ENCODE data around the gene FLVCR1. TPM values are rescaled to one million over a fixed set of nuclear protein-coding genes. Genes with fewer than 3 reads are reported as not detected.
"Not testable (repeated sequence)": the region's sequence is repeated elsewhere in the genome, so short reads cannot be mapped to it uniquely, and the experiment has no call there.

Gene FLVCR1
- total RNA-seq, 1 experiment from 2014 or later = 30.8 TPM

DNA sequence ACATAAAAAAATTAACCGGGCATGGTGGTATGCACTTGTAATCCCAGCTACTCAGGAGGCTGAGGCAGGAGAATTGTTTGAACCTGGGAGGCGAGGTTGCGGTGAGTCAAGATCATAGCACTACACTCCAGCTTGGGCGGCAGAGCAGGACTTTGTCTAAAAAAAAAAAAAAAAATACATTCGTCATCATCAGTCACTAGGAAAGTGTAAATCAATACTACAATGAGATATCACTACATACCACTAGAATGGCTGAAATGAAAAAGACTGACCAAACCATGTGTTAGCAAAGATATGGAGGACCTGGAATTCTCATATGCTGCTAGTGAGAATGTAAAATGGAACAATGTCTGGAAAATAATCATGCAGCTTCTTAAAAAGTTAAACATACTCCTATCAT lies 19.9 kb upstream of the FLVCR1 start:
- H3K27ac Mint-ChIP-seq (ENCODE audit: unreplicated experiment) = no peak overlapping the region
- CTCF ChIA-PET = no interaction called here

GRCh38 chr1:212844521-212844920 lies 13.6 kb upstream of the FLVCR1 start:
- H3K4me1 Mint-ChIP-seq (ENCODE audit: low read depth, unreplicated experiment); H3K27ac Mint-ChIP-seq (ENCODE audit: unreplicated experiment); DNase-seq; H3K27me3 Mint-ChIP-seq (ENCODE audit: insufficient read depth, unreplicated experiment); H3K36me3 ChIP-seq (ENCODE audit: control insufficient read depth, insufficient read depth, low read length); H3K4me3 Mint-ChIP-seq (ENCODE audit: unreplicated experiment); H3K9me3 Mint-ChIP-seq (ENCODE audit: unreplicated experiment); H3K27me3 ChIP-seq (replicated peaks; ENCODE audit: control insufficient read depth, insufficient read depth, low read length); H3K4me1 ChIP-seq; intact Hi-C loops (cut with micrococcal nuclease; ENCODE audit: unreplicated experiment); H3K9me3 ChIP-seq; POLR2A ChIA-PET; H3K4me3 ChIP-seq (ENCODE audit: low read depth, low read length); BruUV-seq (replicated peaks); CTCF ChIA-PET; H3K36me3 Mint-ChIP-seq (ENCODE audit: insufficient read depth, unreplicated experiment): not testable (repeated sequence)

More for the DNA sequence above, 19.9 kb upstream of the FLVCR1 start:
- Mint-ChIP-seq H3K36me3 (ENCODE audit: insufficient read depth, unreplicated experiment) (no peaks in the 10 kb centered on the region), H3K27me3 (ENCODE audit: insufficient read depth, unreplicated experiment) (no peaks in the 10 kb centered on the region), H3K9me3 (ENCODE audit: unreplicated experiment) (no peaks in the 10 kb centered on the region), H3K4me1 (ENCODE audit: low read depth, unreplicated experiment) (peaks cover 12% of the 10 kb centered on the region), H3K4me3 (ENCODE audit: unreplicated experiment) (no peak overlapping the region)
- TF ChIP-seq CTCF (IDR thresholded peaks at IDR 0.05; ENCODE audit: insufficient read depth in 1 of 2, low read depth in 1 of 2, low read length in 1 of 2, severe bottlenecking in 1 of 2, unreplicated experiment in 1 of 2) = no peak
- no peaks in the 10 kb centered on the region for H3K9me3 ChIP-seq
- POLR2A ChIA-PET = interaction anchor here (0.7 kb wide), 2 partner anchors 20 to 547 kb away, joined by 3 to 5 read pairs; no protein-coding TSS in a partner anchor
- no peak for DNase-seq
- intact Hi-C loops (cut with micrococcal nuclease; ENCODE audit: unreplicated experiment) = no loop called here
- no peaks in the 10 kb centered on the region for H3K27me3 ChIP-seq (replicated peaks; ENCODE audit: control insufficient read depth, insufficient read depth, low read length)
- H3K36me3 ChIP-seq (ENCODE audit: control insufficient read depth, insufficient read depth, low read length) = no peaks in the 10 kb centered on the region
- no peak overlapping the region for H3K4me3 ChIP-seq (ENCODE audit: low read depth, low read length)
- no TSS peak for BruUV-seq (replicated peaks)
- H3K4me1 ChIP-seq = peaks cover 12% of the 10 kb centered on the region

- H3K4me3 Mint-ChIP-seq (ENCODE audit: unreplicated experiment) = no peak within 1 kb of the TSS
- H3K27me3 Mint-ChIP-seq (ENCODE audit: insufficient read depth, unreplicated experiment) = no peaks in the 10 kb centered on the region
- Histone ChIP-seq H3K27me3 (replicated peaks; ENCODE audit: control insufficient read depth, insufficient read depth, low read length) (no peaks in the 10 kb centered on the region), H3K36me3 (ENCODE audit: control insufficient read depth, insufficient read depth, low read length) (no peaks in the 10 kb centered on the region), H3K9me3 (peaks cover 2% of the 10 kb centered on the region; the same call in 1 of the 2 replicates), H3K4me1 (no peaks in the 10 kb centered on the region), H3K4me3 (ENCODE audit: low read depth, low read length) (no peak within 1 kb of the TSS)
- intact Hi-C loops (cut with micrococcal nuclease; ENCODE audit: unreplicated experiment) = no loop called here
- POLR2A ChIA-PET = no interaction called here
- no peak within 1 kb of the TSS for H3K27ac Mint-ChIP-seq (ENCODE audit: unreplicated experiment)
- no peaks in the 10 kb centered on the region for H3K9me3 Mint-ChIP-seq (ENCODE audit: unreplicated experiment)
- no peaks in the 10 kb centered on the region for H3K4me1 Mint-ChIP-seq (ENCODE audit: low read depth, unreplicated experiment)
- BruUV-seq (replicated peaks) = no TSS peak
- no peak for TF ChIP-seq CTCF (IDR thresholded peaks at IDR 0.05; ENCODE audit: insufficient read depth in 1 of 2, low read depth in 1 of 2, low read length in 1 of 2, severe bottlenecking in 1 of 2, unreplicated experiment in 1 of 2)
- CTCF ChIA-PET = interaction anchor here (0.5 to 0.7 kb wide), 2 partner anchors 33 to 148 kb away, joined by 3 to 10 read pairs; partner anchors contain the start of gene BATF3
- peaks cover 5% of the 10 kb centered on the region for H3K36me3 Mint-ChIP-seq (ENCODE audit: insufficient read depth, unreplicated experiment)
- no peak for DNase-seq
Observed at GRCh38 chr1:212847549-212847948, 10.5 kb upstream of the FLVCR1 start, which contains the start of gene SPATA45. Gene SPATA45 (minus strand): TSS chr1:212847649. CDS start chr1:212836149, 11,500 bp downstream.
